NCI-H82 treated with DMSO at 0.1 percent for 48 hours (cell line): ENCODE results near the gene NENF.

Source experiments
- DNase-seq: peaks from one replicate; lab custom pipeline; 2025; ENCODE audit not compliant: unreplicated experiment; lab: John Stamatoyannopoulos, UW

Gene NENF

GRCh38 chr1:212430955-212431394, 1.7 kb upstream of the NENF start:
- no peak for DNase-seq

- DNase-seq, result no peak
These were observed 1.1 kb upstream of the NENF start for GRCh38 chr1:212431644-212432043.

GRCh38 chr1:212432272-212432660, 454 bp upstream of the NENF start:
- no peak for DNase-seq

- DNase-seq, result no peak
These were observed 1.1 kb downstream of the NENF start for GRCh38 chr1:212433577-212434462.

- no peak for DNase-seq
These were observed 2.3 kb downstream of the NENF start for GRCh38 chr1:212434992-212435391.

GRCh38 chr1:212437179-212437798, 4.6 kb downstream of the NENF start:
- DNase-seq, result peak; percentile 22

- no peak for DNase-seq
These were observed 6.1 kb downstream of the NENF start for GRCh38 chr1:212438831-212439237.

- no peak for DNase-seq
These were observed 7.7 kb downstream of the NENF start for GRCh38 chr1:212440419-212440818.

- no peak for DNase-seq
These were observed 9.7 kb downstream of the NENF start for GRCh38 chr1:212442408-212442807.

GRCh38 chr1:212446333-212446732, 13.6 kb downstream of the NENF start:
- DNase-seq, result no peak

GRCh38 chr1:212447478-212447877, 14.8 kb downstream of the NENF start:
- DNase-seq, result no peak

GRCh38 chr1:212450331-212450881, 17.7 kb downstream of the NENF start:
- DNase-seq, result peak; percentile 44

GRCh38 chr1:212451416-212452322, 18.9 kb downstream of the NENF start:
- DNase-seq, result no peak

GRCh38 chr1:212452323-212453155, 19.8 kb downstream of the NENF start:
- DNase-seq, result no peak

GRCh38 chr1:212453156-212453857, 20.6 kb downstream of the NENF start:
- DNase-seq, result no peak

GRCh38 chr1:212454741-212455140, 22.0 kb downstream of the NENF start:
- DNase-seq, result no peak

GRCh38 chr1:212455401-212455800, 22.7 kb downstream of the NENF start:
- no peak for DNase-seq

GRCh38 chr1:212455803-212456528, 23.2 kb downstream of the NENF start:
- DNase-seq, result peak; percentile 75
